ENCODE measurements around the gene GRIN3A. TPM values are rescaled to one million over a fixed set of nuclear protein-coding genes. Genes with fewer than 3 reads are reported as not detected.

The GRIN3A gene
- total RNA-seq, 1 donor from 2014 or later = not detected

Other genes starting within 250 kb of the GRIN3A start
- 34.8 and 37.2 TPM in 2 replicates for gene RNF20, start 204.8 kb downstream of the GRIN3A start, total RNA-seq
- not detected in 2 replicates for gene PPP3R2, start 143.7 kb downstream of the GRIN3A start, total RNA-seq

Measured in activated T-helper 2 cell treated with anti-CD3 and anti-CD28 coated beads, Interferon-gamma antibody, Interleukin-2, Interleukin-4, amounts not matched to agents 10 μg/mL and 5 μg/mL and 100 μg/mL, durations not matched to agents 14 hours and 24 hours and 36 hours (primary cell).